GM21390 (cell line): ENCODE measurements around the gene C1orf35.

ENCODE experiments used
- ATAC-seq: cut with Tn5 transposase; IDR thresholded peaks from one replicate; pipeline ENCODE4 v1.9.1; 2021; ENCODE audit not compliant: unreplicated experiment

The C1orf35 gene

DNA sequence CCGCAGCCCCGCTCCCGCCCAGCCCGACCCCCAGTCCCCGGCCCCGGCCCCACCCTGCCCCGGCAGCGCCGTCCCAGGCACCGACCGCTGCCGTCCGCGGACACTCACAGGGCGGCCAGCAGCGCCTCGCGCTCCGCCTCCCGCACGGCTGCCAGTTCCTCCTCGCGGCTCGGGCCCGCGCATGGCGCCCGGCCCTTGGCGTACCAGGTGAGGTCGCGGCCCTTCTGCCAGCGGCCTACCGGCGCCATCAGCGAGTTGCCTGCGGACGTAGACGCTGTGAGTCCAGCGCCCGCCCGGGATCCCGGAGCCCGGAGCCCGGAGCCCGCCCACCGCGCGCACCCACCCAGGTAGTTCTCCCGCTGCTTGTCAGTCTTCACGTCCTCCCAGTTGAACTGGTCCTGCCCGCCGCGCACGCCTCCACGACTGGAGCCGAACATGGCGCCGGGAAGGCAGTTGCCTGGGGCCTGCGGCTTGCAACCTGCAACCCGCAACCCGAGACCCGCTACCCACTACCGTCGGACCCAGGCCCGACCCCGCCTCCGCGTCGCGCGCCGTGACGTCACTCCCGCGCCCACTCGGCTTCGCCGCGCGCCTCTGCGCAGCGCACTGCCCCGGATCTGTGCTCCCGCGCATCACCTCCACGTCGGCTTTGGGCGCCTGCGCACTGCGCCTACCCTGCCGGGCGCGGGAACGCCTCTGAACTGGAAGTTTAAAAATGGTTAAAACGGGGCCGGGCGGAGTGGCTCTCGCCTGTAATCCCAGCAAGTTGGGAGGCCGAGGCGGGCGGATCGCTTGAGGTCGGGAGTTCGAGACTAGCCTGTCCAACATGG is at the start of gene C1orf35:
TSS of gene C1orf35 (minus strand) at position 535 of the 830 bp plus-strand sequence. CDS start at position 437, 98 bp downstream.
- ATAC-seq, result peak; percentile 70

DNA sequence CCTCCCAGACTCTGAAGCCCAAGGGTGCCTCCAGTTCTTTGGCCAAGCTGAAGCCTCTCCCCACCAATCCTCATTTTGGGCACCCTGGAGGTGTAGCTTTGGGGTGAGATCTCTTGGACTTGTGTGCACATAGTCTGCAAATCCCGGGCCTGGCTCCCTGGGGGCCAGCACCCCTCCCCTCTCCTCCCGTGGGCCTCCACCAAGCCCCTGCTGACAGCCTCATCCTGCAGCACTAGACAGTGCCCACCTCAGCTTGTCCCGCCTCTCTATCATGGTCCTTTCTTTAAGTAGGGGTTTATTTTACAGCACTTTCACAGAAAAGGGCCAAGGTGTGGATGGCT is 49.8 kb upstream of the C1orf35 start:
- no peak for ATAC-seq

DNA sequence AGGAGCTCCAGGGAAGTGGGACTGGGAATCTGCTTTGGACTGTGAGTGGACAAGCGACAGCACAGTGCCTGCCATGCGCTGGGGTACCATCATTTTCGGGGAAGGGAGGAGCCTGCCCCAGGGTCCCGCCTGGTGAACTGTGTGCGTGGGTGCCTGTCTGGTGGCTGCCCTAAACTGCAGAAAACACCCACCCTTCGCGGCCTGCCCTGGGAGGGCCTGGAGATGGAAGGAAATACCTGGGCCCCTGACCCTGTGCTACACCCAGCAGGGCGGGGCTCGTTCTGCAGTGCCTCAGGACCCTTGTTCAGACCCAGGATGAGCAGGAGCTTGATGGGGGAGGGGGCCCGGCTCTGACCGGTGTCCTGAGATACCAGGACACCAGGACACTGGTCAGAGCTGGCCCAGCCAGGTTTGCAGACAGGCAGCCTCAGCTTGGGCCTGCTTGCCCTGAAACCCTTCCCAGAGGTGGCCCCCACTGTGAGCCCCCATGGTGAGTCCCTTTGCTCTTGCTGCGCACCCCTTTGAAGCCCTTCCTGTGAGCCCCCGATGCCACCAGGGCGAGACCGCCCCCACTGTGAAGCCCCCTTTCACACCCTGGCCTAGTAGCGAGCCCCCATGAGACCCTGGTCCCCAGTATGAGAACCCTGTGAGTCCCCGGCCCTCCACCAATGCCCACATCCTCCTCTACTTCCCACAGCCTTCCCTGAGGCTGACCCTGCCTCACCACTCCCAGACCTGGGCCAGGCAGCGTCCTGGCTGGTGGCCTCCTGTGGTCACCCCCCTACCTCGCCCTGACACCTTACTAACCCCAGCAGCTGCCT is 49.2 kb upstream of the C1orf35 start:
- no peak for ATAC-seq

DNA sequence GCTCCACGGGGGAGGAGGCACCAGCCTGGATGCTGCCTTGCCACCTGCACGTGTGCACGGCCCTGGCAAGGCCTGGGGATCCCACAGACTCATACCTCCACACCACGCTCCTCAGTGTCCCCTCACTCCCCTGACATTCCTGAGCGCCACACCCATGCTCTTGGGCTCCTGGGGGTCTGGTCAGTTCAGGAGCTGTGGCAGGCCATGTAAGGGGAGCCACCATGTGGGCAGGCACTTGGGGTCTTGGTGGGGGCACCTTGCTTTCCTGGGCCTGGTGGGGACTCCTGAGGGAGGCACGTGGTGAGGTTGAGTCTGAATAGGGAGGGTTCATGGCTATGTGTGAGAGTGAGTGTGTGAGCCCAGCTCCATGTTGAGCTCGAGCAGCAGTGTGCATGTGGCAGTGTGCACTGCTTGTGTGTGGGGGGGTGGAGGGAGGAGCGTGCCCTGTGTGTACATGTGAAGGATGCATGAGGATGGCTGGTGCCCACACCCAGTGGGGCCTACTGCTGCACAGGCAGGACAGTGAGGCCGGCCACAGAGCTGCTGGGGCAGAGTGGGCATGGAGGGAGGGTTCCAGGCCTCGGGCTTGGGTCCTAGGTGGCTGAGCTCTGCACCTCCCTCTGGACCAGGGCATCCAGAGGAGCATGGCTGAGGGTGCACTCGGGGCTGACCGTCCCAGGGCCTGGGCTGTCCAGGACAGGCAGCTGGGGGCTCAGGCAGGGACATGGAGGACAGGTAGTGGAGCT is 48.2 kb upstream of the C1orf35 start:
- ATAC-seq, result no peak

DNA sequence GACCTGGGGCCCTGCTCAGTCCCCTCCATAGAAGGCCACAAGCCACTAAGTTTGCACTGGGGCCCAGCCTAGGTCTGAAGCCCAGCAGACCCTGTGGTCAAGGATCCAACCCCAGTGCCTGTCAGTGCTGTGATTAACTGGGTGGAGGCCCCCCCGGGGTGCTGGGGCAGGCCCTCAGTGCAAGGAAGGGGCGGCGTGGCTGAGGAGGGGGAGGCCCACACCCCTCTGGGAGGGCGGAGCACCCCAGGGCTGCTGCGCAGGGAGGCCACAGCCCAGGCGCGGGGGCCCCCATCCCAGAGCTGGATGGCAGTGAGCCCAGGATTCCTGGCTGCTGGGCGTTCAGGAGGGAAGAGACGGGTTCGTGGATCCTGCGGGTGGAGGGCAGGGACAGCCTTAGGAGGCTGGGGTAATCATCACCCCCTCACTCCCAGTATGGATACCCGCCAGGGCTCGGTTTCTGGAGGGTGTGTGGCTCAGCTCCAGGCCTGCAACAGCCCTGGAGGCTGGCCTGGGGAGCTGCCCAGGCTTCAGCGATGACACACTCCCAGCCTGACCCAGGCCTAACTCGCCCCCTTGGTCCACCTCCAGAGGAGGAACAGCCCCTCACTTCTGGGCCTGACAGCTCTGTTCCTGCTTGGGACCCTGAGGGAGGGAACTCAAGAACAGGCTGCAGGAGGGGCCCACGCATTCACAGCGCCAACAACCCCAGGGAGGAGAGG is 47.5 kb upstream of the C1orf35 start:
- no peak for ATAC-seq

DNA sequence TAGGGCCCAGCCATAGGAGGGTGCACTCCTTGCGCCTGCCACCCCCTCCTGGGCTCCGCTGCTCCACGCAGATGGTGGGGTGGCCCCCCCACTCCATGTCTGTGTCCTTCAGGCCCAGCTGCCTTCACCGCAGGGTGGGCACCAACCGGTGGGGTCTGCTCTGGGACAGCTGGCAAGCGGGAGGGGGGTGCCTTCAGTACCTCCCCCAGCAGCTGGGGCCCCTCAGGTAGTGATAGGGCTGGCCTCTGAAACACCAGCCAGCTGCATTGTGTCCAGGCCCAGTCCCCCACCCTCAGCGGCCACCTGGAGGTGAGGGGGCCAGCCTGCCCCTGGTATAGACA is 47.0 kb upstream of the C1orf35 start:
- ATAC-seq, result no peak

DNA sequence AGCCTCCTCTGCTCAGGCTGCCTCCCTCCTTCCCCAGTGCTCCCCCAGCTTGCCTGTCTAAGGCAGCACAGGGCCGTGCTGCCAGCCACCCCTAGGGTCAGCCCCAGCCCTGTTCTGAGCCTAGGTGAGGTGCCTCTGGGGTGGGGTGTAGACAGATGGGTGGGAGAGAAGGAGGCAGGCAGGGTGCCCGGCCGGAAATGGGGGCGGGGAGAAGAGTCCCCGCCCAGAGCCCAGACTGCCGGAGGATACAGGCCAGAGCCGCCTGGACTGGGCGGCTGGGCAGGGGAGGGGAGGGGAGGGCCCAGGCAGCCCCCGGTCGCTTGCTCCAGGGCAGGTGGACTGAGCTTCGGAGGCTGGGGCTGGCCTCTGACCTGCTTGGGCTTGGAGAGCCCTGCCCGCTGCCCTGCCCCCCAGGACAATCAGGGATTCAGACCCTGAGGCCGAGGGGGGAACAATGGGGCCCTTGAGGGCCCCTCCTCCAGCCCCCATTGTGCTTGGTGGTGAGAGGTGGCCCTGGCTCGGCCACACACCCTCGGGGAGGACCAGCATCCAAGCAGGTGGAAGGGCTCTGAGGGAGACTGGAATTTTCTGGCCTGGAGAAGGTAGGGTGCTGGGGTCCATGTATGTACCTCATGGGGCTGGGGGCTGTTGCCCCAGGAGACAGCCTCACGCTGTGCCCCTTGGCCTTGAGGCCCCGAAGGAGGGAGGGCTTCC is 46.4 kb upstream of the C1orf35 start, which contains the start of gene GJC2:
TSS of gene GJC2 (plus strand) at position 525 of the 714 bp plus-strand sequence. CDS start 7,829 bp downstream, outside the sequence.
- no peak for ATAC-seq

DNA sequence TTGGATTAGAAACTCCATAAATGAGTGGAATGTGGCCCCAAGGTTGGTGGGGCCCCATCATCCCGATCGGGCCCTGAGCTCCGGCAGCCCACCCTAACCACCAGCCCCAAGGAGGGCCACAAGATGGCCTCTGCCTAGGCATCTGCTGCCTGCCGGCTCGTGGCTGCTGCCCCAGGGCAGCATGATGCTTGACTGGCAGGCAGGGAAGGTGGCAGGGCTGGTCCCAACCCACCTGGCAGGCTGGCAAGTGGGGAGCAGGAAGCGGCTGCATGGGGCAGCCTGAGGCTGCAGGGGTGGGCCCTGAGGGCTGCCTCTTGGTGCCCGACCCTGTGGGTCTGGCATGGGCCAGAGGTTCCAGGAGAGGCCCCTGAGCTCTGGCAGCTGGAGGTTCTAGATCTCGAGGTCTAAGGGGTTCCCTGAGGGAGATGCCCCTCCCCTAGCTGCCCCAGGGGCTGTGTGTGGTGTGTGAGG is 45.8 kb upstream of the C1orf35 start:
- no peak for ATAC-seq

DNA sequence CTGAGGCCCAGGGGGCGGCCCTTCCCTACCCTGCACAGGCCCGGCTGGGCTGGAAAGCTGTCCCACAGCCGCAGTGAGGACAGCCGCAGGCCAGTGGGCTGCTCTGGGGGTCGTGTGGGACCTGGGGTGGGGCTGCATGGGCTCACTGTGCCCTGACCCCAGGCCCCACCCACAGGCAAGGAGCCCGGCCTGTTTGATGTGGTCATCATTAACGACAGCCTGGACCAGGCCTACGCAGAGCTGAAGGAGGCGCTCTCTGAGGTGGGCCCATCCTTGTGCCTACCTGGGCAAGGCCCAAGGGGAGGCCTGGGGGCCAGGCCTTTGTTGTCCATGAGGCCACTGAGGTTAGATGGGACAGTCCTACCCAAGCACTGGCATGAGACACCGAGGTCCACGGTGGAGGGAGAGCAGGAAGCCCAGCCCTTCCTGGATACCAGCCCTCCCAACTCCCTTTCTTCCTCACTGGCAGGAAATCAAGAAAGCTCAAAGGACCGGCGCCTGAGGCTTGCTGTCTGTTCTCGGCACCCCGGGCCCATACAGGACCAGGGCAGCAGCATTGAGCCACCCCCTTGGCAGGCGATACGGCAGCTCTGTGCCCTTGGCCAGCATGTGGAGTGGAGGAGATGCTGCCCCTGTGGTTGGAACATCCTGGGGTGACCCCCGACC is 45.2 kb upstream of the C1orf35 start:
- no peak for ATAC-seq

DNA sequence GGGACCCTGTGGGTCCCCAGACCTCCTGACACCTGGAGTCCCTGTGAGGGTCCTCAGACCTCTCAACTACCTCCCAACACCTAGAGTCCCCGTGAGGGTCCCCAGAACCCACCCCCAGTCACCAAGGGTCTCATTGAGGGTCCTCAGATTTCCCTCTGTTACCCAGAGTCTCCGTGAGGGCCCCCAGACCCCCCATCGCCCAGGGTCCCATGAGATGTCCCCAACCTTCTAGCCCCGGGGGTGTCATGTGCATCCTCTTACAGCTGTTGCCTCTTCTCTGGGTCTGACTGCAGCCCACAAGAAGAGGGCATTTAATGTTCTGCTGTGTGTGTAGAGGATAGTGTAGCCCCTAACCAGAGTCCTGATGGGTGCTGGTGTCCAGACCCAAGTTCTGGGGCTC is 44.6 kb upstream of the C1orf35 start:
- ATAC-seq, result no peak

DNA sequence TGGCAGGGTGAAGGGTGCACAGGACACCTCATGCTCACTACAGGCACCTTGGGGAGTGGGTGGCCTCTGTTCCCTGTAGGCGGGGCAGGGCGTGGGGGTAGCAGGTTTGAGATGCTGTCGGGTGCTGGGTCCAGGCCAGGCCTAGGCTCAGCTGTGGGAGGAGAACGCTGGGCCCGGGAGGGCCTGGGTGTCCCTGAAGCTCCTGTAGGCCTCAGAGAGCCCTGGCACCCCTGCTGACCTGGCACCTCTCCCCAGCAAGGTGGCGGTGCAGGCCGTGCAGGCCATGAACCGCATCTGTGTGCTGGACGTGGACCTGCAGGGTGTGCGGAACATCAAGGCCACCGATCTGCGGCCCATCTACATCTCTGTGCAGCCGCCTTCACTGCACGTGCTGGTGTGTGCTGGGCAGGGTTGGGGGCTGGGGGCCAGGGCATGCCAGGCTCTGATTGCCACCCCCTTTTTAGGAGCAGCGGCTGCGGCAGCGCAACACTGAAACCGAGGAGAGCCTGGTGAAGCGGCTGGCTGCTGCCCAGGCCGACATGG is 44.1 kb upstream of the C1orf35 start:
- ATAC-seq, result no peak

DNA sequence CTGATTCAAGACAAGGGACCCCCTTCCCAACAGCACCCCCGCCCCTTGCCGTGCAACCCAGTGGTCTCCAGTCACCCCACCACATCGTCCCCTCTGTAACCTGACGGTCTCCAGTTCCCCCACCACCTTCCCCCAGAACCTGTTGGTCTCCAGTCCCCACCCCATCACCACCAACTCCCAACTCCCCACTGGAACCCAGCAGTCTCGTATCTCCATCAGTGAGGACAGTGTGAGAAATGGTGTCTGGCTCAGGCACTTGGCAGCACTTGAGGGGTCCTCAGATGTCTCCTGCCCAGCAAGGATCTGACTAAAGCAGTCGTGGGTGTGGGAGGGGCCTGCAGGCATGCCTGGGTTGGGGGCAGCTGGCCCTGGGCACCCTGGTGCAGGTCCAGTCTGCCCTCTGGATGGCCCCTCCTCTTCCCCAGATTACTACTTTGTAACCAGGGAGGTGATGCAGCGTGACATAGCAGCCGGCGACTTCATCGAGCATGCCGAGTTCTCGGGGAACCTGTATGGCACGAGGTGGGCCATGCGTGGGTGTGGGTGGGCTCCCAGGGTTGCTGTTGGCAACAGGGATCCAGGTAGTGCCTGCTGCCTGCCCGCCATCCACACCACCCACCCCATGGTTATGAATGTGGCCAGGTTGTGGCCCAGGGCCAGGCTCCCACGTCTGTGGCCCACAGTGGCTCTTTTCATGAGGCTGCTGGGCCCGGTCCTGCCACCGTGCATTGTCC is 43.5 kb upstream of the C1orf35 start:
- no peak for ATAC-seq

DNA sequence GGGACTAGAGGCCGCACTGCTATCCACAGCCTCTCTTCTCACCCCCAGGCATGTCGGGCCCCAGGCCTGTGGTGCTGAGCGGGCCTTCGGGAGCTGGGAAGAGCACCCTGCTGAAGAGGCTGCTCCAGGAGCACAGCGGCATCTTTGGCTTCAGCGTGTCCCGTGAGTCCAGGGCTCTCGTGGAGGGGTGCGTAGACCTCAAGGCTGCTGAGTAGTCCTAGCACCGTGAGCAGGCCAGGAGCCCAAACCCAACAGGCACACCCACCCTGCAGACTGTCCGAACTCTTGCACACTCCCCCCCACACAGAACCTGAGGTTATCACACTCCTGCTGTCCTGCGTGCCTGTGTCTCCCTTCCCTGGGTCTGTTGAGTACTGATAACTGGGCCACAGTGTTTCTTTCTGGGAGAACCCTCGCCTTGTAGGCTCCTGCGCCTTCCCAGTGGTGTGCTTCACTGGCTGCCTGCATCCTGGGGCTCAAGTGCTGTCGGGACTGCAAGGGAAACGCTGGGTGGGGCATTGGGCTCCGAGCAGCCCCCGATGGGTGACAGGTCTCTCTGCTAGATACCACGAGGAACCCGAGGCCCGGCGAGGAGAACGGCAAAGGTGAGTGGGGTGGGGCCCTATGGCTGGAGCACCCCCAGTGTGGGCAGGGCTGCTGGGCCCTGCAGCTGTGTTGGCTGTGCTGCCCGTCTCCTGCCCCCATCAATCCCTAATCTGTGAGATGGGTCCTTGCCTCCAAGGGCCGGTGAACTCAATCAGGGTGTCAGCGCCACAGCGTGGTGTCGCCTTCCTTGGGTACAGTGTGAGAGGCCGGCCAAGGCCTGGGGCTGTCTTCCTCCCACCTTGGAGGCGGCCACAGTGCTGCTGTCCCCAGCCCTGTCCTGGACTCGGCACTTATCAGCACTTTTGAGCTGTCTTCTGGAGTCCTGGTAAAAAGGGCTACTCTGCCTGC is 42.6 kb upstream of the C1orf35 start:
- ATAC-seq, result no peak

DNA sequence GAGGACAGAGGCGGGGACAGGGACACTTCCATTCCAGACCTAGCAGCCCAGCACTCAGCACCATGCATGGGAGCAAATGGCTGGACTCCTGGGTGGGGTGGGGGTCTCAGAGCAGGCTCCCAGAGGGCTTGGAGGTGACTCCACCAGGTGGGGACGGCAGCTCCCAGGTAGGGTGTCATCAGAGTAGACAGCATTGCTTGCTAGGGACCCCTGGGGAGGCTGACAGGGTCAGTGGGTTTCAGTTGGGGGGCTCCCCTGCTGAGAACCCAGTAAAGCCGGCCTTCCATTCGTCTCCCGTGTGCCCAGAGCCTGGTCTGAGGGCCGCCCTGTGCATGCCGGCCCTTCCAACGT is 41.8 kb upstream of the C1orf35 start:
- ATAC-seq, result no peak

DNA sequence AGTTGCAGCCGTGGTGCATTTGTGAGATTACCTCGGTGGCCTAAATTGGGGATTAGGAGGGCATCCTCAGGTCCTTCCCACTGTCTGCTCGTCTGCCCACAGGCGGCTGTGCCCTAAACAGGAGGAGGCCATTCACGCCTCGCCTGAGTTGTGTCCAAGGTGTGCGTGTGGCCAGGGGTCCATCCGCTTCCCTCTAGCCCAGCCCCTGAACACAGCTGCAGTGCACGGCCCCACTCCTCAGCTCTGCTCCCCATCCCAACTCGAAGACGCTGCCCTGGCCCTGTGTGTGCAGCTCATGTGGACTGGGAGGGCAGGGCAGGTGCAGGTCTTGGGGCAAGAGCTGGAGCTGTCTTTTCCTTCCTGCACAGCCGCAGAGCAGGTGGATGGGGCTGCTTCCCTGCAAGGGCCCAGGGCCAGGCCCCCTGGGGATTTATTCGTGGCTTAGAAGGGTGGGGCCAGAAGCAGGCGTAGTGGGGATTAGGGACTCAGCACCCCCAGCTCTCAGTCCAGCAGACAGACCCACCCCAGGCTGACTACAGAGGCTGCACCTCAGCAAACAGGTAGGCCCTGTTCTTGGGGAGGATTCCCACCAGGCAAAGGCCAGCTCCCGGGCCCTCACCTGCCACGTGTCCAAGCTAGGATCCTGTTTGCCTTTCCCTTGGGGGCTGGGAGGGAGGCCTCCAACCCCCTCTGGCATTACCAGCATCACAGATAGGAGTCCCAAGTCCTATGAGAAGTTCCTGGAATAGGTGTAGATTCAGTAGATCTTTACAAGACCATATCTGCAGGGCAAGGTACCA is 41.3 kb upstream of the C1orf35 start:
- ATAC-seq, result no peak

DNA sequence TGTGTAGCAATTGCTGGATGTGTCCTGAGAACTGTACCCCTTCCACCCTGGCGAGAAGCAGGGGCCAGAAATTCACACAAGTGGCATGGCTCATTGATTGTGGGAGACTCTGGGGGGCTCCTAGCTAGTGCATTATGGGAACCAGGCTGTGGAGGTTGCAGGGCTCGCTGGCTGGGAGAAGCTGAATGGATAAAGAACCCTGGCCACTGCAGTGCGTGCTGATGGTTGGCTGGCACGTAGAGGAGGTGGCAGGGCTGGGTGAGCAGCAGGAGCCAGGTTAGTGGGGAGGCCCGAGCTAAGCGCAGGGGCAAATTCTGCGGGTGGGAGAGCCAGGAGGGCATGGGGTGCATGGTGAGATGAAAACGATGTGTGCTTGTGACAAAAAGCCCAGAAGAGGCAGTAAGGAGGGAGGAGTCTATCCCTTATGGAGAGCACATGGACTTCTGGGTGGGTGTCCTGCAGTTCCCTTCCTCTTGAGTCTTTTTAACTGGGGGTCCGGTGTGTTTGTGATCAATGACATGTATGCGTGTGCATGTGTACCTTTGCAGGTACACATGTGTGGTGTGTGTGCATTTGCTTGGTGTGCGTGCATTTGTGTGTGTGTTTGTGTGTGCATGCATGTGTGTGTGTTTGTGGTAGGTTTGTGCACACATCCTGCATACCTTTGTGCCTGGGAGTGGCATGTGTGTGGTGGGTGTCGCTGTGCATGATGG is 40.5 kb upstream of the C1orf35 start:
- ATAC-seq, result no peak
